Measurements from ENCODE around the gene FBXW11. TPM values are rescaled to one million over a fixed set of nuclear protein-coding genes. Genes with fewer than 3 reads are reported as not detected.

Gene FBXW11
- total RNA-seq, 1 experiment from 2014 or later: 85.3 TPM

DNA sequence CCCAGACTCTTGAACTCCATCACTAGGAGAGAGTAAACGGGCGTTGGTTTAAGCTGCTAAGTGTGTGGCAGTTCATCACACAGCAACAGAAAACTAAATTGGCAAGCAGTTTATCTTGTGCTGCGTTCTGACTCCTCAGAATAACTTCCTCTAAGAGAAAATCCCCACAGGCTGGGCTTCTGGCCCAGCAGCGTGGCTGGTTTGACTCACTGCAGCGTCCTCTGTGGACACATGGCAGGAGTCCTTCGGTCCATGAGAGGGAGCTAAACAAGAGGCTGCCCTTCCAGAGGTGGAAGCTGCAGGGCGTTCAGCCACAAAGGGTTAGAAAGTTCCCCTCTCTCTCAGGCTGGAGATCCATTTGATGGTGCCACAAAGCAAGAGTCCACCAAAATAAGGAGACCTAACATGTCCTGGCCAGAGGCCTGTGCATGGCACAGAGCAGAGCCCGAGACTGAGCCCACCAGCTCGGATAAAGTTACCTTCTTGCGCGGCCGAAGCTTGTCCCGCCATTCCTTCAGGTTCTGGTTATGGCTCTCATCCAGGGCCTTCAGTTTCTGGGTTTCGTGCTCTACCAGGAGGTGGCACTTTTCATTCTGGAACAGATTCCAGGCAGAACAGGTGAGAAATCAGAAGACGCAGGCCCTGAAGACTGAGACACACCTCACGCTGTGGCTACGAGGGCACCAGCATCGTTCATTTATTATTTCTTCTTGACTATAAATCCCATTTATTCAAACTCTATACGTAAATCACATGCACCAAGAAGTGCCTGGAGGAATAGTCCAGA lies 46.2 kb upstream of the FBXW11 start:
- Histone ChIP-seq H4K8ac (replicated peaks; ENCODE audit: insufficient read length, low read depth, low read length) (no peak overlapping the region), H2BK12ac (ENCODE audit: insufficient read length, low read depth, low read length) (no peak overlapping the region), H2BK15ac (ENCODE audit: low read depth, low read length) (no peak overlapping the region), H3K14ac (ENCODE audit: insufficient read depth, low read length) (no peak overlapping the region), H3K27ac (ENCODE audit: insufficient read length, low read depth, low read length) (no peak overlapping the region), H2BK20ac (ENCODE audit: low read depth, low read length, poor library complexity, severe bottlenecking) (no peak overlapping the region), H2BK120ac (ENCODE audit: low read depth, low read length, poor library complexity, severe bottlenecking) (no peak overlapping the region), H3K56ac (ENCODE audit: insufficient read length, low read depth, low read length) (no peak overlapping the region), H3K9me3 (ENCODE audit: control insufficient read depth, low read depth, low read length) (no peaks in the 10 kb centered on the region), H4K20me1 (ENCODE audit: control insufficient read depth, insufficient read depth, insufficient read length) (no peaks in the 10 kb centered on the region), H3K79me1 (ENCODE audit: insufficient read depth, low read depth, low read length, poor library complexity, severe bottlenecking) (no peaks in the 10 kb centered on the region), H3K18ac (ENCODE audit: insufficient read length, low read depth, low read length) (no peak overlapping the region), H3K4me1 (ENCODE audit: insufficient read depth, low read length) (peaks cover 4% of the 10 kb centered on the region; the same call in 1 of the 2 replicates), H3K79me2 (ENCODE audit: insufficient read depth, low read length) (no peaks in the 10 kb centered on the region), H3K4ac (ENCODE audit: low read depth, low read length) (no peak overlapping the region), H4K5ac (ENCODE audit: insufficient read length, low read depth, low read length) (no peak overlapping the region), H4K91ac (ENCODE audit: insufficient read length, low read depth, low read length) (no peak overlapping the region), H3K23me2 (ENCODE audit: insufficient read length, low read depth, low read length, poor library complexity, severe bottlenecking) (no peaks in the 10 kb centered on the region), H2BK5ac (ENCODE audit: insufficient read length, low read length) (no peak overlapping the region), H3K4me2 (ENCODE audit: insufficient read depth, insufficient read length, low read length) (no peak overlapping the region), H3K27me3 (ENCODE audit: insufficient read depth, low read length) (no peaks in the 10 kb centered on the region), H3K9ac (ENCODE audit: extremely low read depth, insufficient read length, low read length) (no peak overlapping the region), H3T11ph (ENCODE audit: low read length) (no peak overlapping the region), H2AK5ac (ENCODE audit: insufficient read length, low read length) (no peak overlapping the region), H2AFZ (ENCODE audit: low read length) (no peak overlapping the region), H3K23ac (ENCODE audit: insufficient read length, low read depth, low read length) (no peak overlapping the region)
- WGBS (ENCODE audit: extremely low coverage, insufficient read length, low lambda C conversion rate): no CpG with 5 or more reads among the region's 19 CpGs
- Mint-ChIP-seq H3K27ac (no peak overlapping the region), H3K9me3 (no peaks in the 10 kb centered on the region), H3K4me3 (no peak overlapping the region), H3K27me3 (ENCODE audit: low read depth) (no peaks in the 10 kb centered on the region; the same call in 1 of the 2 replicates), H3K36me3 (ENCODE audit: insufficient read depth in 1 of 3, low read depth in 3 of 3) (peaks cover 9 to 28% (median 25%) of the 10 kb centered on the region in 3 experiments; a peak in 6 of 7 replicates), H3K4me1 (peaks cover 19 to 20% of the 10 kb centered on the region in 2 experiments)
- TF ChIP-seq CTCF (conservative IDR thresholded peaks at IDR 0.05): no peak
- no peak for DNase-seq
